Measurements from ENCODE around the gene CDC23.

The CDC23 gene

DNA sequence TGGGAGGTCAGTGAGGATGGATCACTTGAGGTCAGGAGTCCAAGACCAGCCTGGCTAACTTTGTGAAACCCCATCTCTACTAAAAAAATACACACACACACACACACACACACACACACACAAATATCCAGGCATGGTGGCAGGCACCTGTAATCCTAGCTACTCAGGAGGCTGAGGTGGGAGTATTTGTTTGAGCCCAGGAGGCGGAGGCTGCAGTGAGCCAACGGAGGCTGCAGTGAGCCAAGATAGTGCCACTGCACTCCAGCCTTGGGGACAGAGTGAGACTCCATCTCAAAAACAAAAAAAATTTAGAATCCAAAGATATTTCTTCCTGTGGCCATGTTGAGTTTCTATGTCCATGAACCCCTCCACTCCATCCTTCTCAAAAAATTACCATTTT is 21.5 kb upstream of the CDC23 start:
- H3K4me3 ChIP-seq (ENCODE audit: control insufficient read depth in 1 of 7, extremely low read depth in 1 of 7, insufficient read depth in 4 of 7, low read depth in 2 of 7, low read length in 6 of 7): no peak overlapping the region
- H3K4me1 ChIP-seq (ENCODE audit: control extremely low read depth in 1 of 4, control insufficient read depth in 4 of 4, insufficient read depth in 4 of 4, low read length in 3 of 4): peaks cover 4 to 14% (median 8%) of the 10 kb centered on the region in 4 experiments
- CTCF ChIA-PET: interaction anchor here (0.8 to 5.4 kb wide), 9 partner anchors 11 to 51 kb away, joined by 3 to 52 read pairs (median 4); partner anchors contain the start of gene GFRA3
- H3K27me3 ChIP-seq (replicated peaks in 2 of 5; ENCODE audit: control insufficient read depth in 4 of 5, insufficient read depth in 5 of 5, low read length in 4 of 5): no peaks in the 10 kb centered on the region
- 83% methylated on average over 1 of the region's 2 CpGs for WGBS (ENCODE audit: insufficient coverage)
- no peak overlapping the region for H3K27ac ChIP-seq (ENCODE audit: insufficient read depth in 1 of 2, low read depth in 1 of 2, low read length in 2 of 2, poor library complexity in 1 of 2, severe bottlenecking in 2 of 2)
- DNase-seq: no peak
- POLR2A ChIA-PET: no interaction called here
- H3K36me3 ChIP-seq (ENCODE audit: control insufficient read depth in 4 of 4, insufficient read depth in 4 of 4, low read length in 3 of 4): no peaks in the 10 kb centered on the region
- no peaks in the 10 kb centered on the region for H3K9me3 ChIP-seq (ENCODE audit: control extremely low read depth in 1 of 5, control insufficient read depth in 4 of 5, insufficient read depth in 2 of 5, low read depth in 1 of 5, low read length in 4 of 5)

DNA sequence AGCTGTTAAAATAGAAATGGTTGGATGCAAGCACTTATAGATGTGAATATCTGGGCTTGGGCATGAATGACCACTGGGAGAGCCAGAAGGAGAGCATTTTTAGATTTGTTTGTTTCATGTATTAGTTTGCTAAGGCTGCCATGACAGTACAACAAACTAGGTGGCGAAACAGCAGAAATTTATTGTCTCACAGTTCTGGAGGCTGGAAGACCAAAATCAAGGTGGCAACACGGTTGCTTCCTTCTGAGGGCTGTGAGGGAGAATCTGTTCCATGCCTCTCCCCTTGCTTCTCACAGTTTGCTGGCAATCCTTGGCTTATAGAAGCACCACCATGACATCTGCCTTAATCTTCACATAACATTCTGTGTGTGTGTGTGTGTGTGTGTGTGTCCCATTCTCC is 20.2 kb upstream of the CDC23 start:
- POLR2A ChIA-PET: no interaction called here
- Histone ChIP-seq H3K9me3 (ENCODE audit: control extremely low read depth in 1 of 5, control insufficient read depth in 4 of 5, insufficient read depth in 2 of 5, low read depth in 1 of 5, low read length in 4 of 5) (no peaks in the 10 kb centered on the region), H3K4me1 (ENCODE audit: control extremely low read depth in 1 of 4, control insufficient read depth in 4 of 4, insufficient read depth in 4 of 4, low read length in 3 of 4) (peaks cover 0 to 8% (median 6%) of the 10 kb centered on the region in 4 experiments), H3K4me3 (ENCODE audit: control insufficient read depth in 1 of 7, extremely low read depth in 1 of 7, insufficient read depth in 4 of 7, low read depth in 2 of 7, low read length in 6 of 7) (no peak overlapping the region), H3K27me3 (replicated peaks in 2 of 5; ENCODE audit: control insufficient read depth in 4 of 5, insufficient read depth in 5 of 5, low read length in 4 of 5) (peaks cover 0 to 5% (median 0%) of the 10 kb centered on the region in 5 experiments), H3K27ac (ENCODE audit: insufficient read depth in 1 of 2, low read depth in 1 of 2, low read length in 2 of 2, poor library complexity in 1 of 2, severe bottlenecking in 2 of 2) (no peak overlapping the region), H3K36me3 (ENCODE audit: control insufficient read depth in 4 of 4, insufficient read depth in 4 of 4, low read length in 3 of 4) (no peaks in the 10 kb centered on the region)
- CTCF ChIA-PET: interaction anchor here (1.2 to 14.6 kb wide), 6 partner anchors 9 to 120 kb away, joined by 3 to 135 read pairs (median 10); no protein-coding TSS in a partner anchor
- no CpG with 5 or more reads among the region's 2 CpGs for WGBS (ENCODE audit: insufficient coverage)
- no peak for DNase-seq

DNA sequence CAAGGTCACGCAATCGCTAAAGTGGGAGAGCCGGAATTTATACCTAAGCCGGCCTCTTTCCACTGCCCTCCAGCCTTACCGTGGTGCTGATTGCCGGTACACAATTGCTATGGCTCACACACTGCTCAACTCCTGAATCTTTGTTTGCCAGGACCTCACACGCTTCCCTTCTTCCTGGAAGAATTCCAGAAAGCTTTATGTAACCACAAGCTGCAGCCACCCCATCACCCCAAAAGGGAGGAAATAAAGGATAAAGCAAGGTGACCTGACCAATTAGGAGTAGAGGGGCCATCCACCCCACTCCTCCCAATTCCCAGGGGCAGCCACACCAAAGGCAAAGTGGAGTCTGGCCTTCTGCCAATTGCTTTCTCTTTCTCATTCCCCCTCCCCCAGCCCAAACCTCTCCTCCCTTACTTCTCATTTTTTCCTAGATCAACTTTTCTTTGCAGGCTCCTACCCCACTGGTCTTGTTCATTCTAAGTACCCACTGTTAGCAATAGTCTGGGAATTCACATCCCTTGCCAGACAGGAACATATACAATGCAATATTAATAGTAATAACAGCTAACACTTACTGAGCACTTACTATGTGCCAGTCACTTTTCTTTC is 18.0 kb upstream of the CDC23 start:
- ChIA-PET CTCF (interaction anchor here (1.0 to 14.6 kb wide), 9 partner anchors 8 to 55 kb away, joined by 3 to 135 read pairs (median 4); partner anchors contain the start of gene GFRA3), POLR2A (no interaction called here)
- Histone ChIP-seq H3K27ac (ENCODE audit: insufficient read depth in 1 of 2, low read depth in 1 of 2, low read length in 2 of 2, poor library complexity in 1 of 2, severe bottlenecking in 2 of 2) (no peak overlapping the region), H3K4me1 (ENCODE audit: control extremely low read depth in 1 of 4, control insufficient read depth in 4 of 4, insufficient read depth in 4 of 4, low read length in 3 of 4) (peaks cover 0 to 8% (median 5%) of the 10 kb centered on the region in 4 experiments), H3K9me3 (ENCODE audit: control extremely low read depth in 1 of 5, control insufficient read depth in 4 of 5, insufficient read depth in 2 of 5, low read depth in 1 of 5, low read length in 4 of 5) (peaks cover 0 to 10% (median 4%) of the 10 kb centered on the region in 5 experiments), H3K36me3 (ENCODE audit: control insufficient read depth in 4 of 4, insufficient read depth in 4 of 4, low read length in 3 of 4) (no peaks in the 10 kb centered on the region), H3K4me3 (ENCODE audit: control insufficient read depth in 1 of 7, extremely low read depth in 1 of 7, insufficient read depth in 4 of 7, low read depth in 2 of 7, low read length in 6 of 7) (no peak overlapping the region), H3K27me3 (replicated peaks in 2 of 5; ENCODE audit: control insufficient read depth in 4 of 5, insufficient read depth in 5 of 5, low read length in 4 of 5) (peaks cover 0 to 5% (median 0%) of the 10 kb centered on the region in 5 experiments)
- DNase-seq: peak in 2 of 3 donors; percentile 44 to 56
- 82% methylated on average over 6 of the region's 7 CpGs for WGBS (ENCODE audit: insufficient coverage)

- no peak overlapping the region for H3K4me3 ChIP-seq (ENCODE audit: control insufficient read depth in 1 of 7, extremely low read depth in 1 of 7, insufficient read depth in 4 of 7, low read depth in 2 of 7, low read length in 6 of 7)
- H3K4me1 ChIP-seq (ENCODE audit: control extremely low read depth in 1 of 4, control insufficient read depth in 4 of 4, insufficient read depth in 4 of 4, low read length in 3 of 4): peaks cover 0 to 8% (median 5%) of the 10 kb centered on the region in 4 experiments
- no peak overlapping the region for H3K27ac ChIP-seq (ENCODE audit: insufficient read depth in 1 of 2, low read depth in 1 of 2, low read length in 2 of 2, poor library complexity in 1 of 2, severe bottlenecking in 2 of 2)
- H3K36me3 ChIP-seq (ENCODE audit: control insufficient read depth in 4 of 4, insufficient read depth in 4 of 4, low read length in 3 of 4): no peaks in the 10 kb centered on the region
- ChIA-PET POLR2A (interaction anchor here (1.0 kb wide), 1 partner anchor 27 kb away, joined by 3 read pairs; no protein-coding TSS in a partner anchor), CTCF (interaction anchor here (0.6 to 14.6 kb wide), 5 partner anchors 13 to 1041 kb away, joined by 3 to 135 read pairs (median 3); no protein-coding TSS in a partner anchor)
- H3K9me3 ChIP-seq (ENCODE audit: control extremely low read depth in 1 of 5, control insufficient read depth in 4 of 5, insufficient read depth in 2 of 5, low read depth in 1 of 5, low read length in 4 of 5): peaks cover 2 to 17% (median 9%) of the 10 kb centered on the region in 5 experiments
- no peak for DNase-seq
- H3K27me3 ChIP-seq (replicated peaks in 2 of 5; ENCODE audit: control insufficient read depth in 4 of 5, insufficient read depth in 5 of 5, low read length in 4 of 5): peaks cover 0 to 5% (median 0%) of the 10 kb centered on the region in 5 experiments
Observed at GRCh38 chr5:138230261-138230660, 17.1 kb upstream of the CDC23 start.

- no peak for DNase-seq
- CTCF ChIA-PET: interaction anchor here (0.6 to 14.6 kb wide), 4 partner anchors 13 to 54 kb away, joined by 3 to 135 read pairs (median 4); no protein-coding TSS in a partner anchor
- Histone ChIP-seq H3K27me3 (replicated peaks in 2 of 5; ENCODE audit: control insufficient read depth in 4 of 5, insufficient read depth in 5 of 5, low read length in 4 of 5) (peaks cover 0 to 5% (median 0%) of the 10 kb centered on the region in 5 experiments), H3K4me1 (ENCODE audit: control extremely low read depth in 1 of 4, control insufficient read depth in 4 of 4, insufficient read depth in 4 of 4, low read length in 3 of 4) (peaks cover 0 to 8% (median 5%) of the 10 kb centered on the region in 4 experiments), H3K9me3 (ENCODE audit: control extremely low read depth in 1 of 5, control insufficient read depth in 4 of 5, insufficient read depth in 2 of 5, low read depth in 1 of 5, low read length in 4 of 5) (peaks cover 2 to 17% (median 9%) of the 10 kb centered on the region in 5 experiments), H3K4me3 (ENCODE audit: control insufficient read depth in 1 of 7, extremely low read depth in 1 of 7, insufficient read depth in 4 of 7, low read depth in 2 of 7, low read length in 6 of 7) (no peak overlapping the region), H3K36me3 (ENCODE audit: control insufficient read depth in 4 of 4, insufficient read depth in 4 of 4, low read length in 3 of 4) (no peaks in the 10 kb centered on the region), H3K27ac (ENCODE audit: insufficient read depth in 1 of 2, low read depth in 1 of 2, low read length in 2 of 2, poor library complexity in 1 of 2, severe bottlenecking in 2 of 2) (no peak overlapping the region)
- WGBS (ENCODE audit: insufficient coverage): 44% methylated on average over 2 of the region's 6 CpGs
- POLR2A ChIA-PET: interaction anchor here (1.0 kb wide), 1 partner anchor 28 kb away, joined by 3 read pairs; no protein-coding TSS in a partner anchor
Observed at GRCh38 chr5:138229387-138229786, 16.3 kb upstream of the CDC23 start.

DNA sequence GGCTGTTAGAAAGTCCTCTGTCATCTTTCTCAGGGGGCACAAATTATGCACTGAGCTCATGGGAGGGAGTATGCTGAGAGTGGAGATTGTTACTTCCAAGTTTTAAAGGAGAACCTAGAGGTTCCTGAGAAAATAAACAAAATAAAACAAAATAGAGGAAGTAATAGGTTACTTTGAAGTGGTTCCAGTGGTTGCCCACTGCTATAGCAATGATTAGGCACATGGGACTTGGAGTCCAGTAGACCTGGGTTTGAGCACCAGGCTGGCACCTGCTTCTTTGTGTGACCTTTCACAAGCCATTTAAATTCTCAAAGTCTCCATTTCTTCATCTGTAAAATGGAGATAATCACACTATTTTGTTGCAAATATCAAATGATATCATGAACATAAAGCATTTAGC is 13.8 kb upstream of the CDC23 start:
- H3K27ac ChIP-seq (ENCODE audit: insufficient read depth in 1 of 2, low read depth in 1 of 2, low read length in 2 of 2, poor library complexity in 1 of 2, severe bottlenecking in 2 of 2): no peak overlapping the region
- H3K27me3 ChIP-seq (replicated peaks in 2 of 5; ENCODE audit: control insufficient read depth in 4 of 5, insufficient read depth in 5 of 5, low read length in 4 of 5): peaks cover 0 to 5% (median 0%) of the 10 kb centered on the region in 5 experiments
- peak in 2 of 3 donors; percentile 67 to 72 for DNase-seq
- POLR2A ChIA-PET: no interaction called here
- peaks cover 2 to 17% (median 9%) of the 10 kb centered on the region in 5 experiments for H3K9me3 ChIP-seq (ENCODE audit: control extremely low read depth in 1 of 5, control insufficient read depth in 4 of 5, insufficient read depth in 2 of 5, low read depth in 1 of 5, low read length in 4 of 5)
- H3K4me1 ChIP-seq (ENCODE audit: control extremely low read depth in 1 of 4, control insufficient read depth in 4 of 4, insufficient read depth in 4 of 4, low read length in 3 of 4): peaks cover 0 to 12% (median 8%) of the 10 kb centered on the region in 4 experiments
- no peaks in the 10 kb centered on the region for H3K36me3 ChIP-seq (ENCODE audit: control insufficient read depth in 4 of 4, insufficient read depth in 4 of 4, low read length in 3 of 4)
- H3K4me3 ChIP-seq (ENCODE audit: control insufficient read depth in 1 of 7, extremely low read depth in 1 of 7, insufficient read depth in 4 of 7, low read depth in 2 of 7, low read length in 6 of 7): no peak overlapping the region
- CTCF ChIA-PET: interaction anchor here (0.6 to 14.6 kb wide), 4 partner anchors 8 to 56 kb away, joined by 3 to 135 read pairs (median 83); no protein-coding TSS in a partner anchor

DNA sequence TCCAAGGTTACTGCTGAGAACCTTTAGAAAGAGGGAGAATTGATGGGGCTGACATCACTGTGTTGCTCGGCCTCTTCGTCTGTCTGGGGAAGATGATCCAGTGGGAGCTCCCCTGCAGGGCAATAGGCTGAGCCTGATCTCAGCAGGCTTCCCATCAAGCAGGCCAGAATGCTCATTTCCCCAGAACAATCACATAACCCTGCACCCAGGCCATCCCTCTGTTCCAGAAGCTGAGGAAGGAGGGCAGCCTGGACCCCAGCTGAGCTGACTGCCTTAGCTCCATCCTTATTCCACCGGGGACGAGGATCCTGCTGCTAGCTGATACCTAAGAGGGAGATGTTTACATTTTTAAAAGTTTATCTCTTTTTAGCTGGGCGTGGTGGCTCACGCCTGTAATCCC is 11.6 kb upstream of the CDC23 start:
- no peak overlapping the region for H3K27ac ChIP-seq (ENCODE audit: insufficient read depth in 1 of 2, low read depth in 1 of 2, low read length in 2 of 2, poor library complexity in 1 of 2, severe bottlenecking in 2 of 2)
- peaks cover 0 to 5% (median 0%) of the 10 kb centered on the region in 5 experiments for H3K27me3 ChIP-seq (replicated peaks in 2 of 5; ENCODE audit: control insufficient read depth in 4 of 5, insufficient read depth in 5 of 5, low read length in 4 of 5)
- no peak for DNase-seq
- POLR2A ChIA-PET: interaction anchor here (1.2 kb wide), 1 partner anchor 15 kb away, joined by 4 read pairs; no protein-coding TSS in a partner anchor
- peaks cover 2 to 17% (median 9%) of the 10 kb centered on the region in 5 experiments for H3K9me3 ChIP-seq (ENCODE audit: control extremely low read depth in 1 of 5, control insufficient read depth in 4 of 5, insufficient read depth in 2 of 5, low read depth in 1 of 5, low read length in 4 of 5)
- CTCF ChIA-PET: interaction anchor here (1.3 to 14.6 kb wide), 9 partner anchors 9 to 83 kb away, joined by 3 to 135 read pairs (median 12); partner anchors contain the start of gene GFRA3
- 100% methylated on average over 3 of the region's 6 CpGs for WGBS (ENCODE audit: insufficient coverage)
- H3K4me1 ChIP-seq (ENCODE audit: control extremely low read depth in 1 of 4, control insufficient read depth in 4 of 4, insufficient read depth in 4 of 4, low read length in 3 of 4): peaks cover 0 to 10% (median 2%) of the 10 kb centered on the region in 4 experiments
- no peaks in the 10 kb centered on the region for H3K36me3 ChIP-seq (ENCODE audit: control insufficient read depth in 4 of 4, insufficient read depth in 4 of 4, low read length in 3 of 4)
- H3K4me3 ChIP-seq (ENCODE audit: control insufficient read depth in 1 of 7, extremely low read depth in 1 of 7, insufficient read depth in 4 of 7, low read depth in 2 of 7, low read length in 6 of 7): no peak overlapping the region
